HCT116 (cell line): ENCODE data around the gene SLC25A36. TPM values are rescaled to one million over a fixed set of nuclear protein-coding genes. Genes with fewer than 3 reads are reported as not detected.
A peak's percentile ranks its signal among the peaks of the same experiment; 100 is the strongest.

ENCODE experiments used
- ATAC-seq: fragments of 200-7000 bp; cut with Tn5 transposase; 2 replicates; pipeline ENCODE4 v1.9.1; 2020; ENCODE audit warnings: mild to moderate bottlenecking, moderate library complexity
- BruUV-seq: library from RNA; stranded (reverse); fragments of 400-500 nt; replicated peaks from 2 replicates; lab custom pipeline; 2021; lab: Mats Ljungman, UMichigan
- CTCF ChIA-PET: fragments of 300-600 bp; sonication (Branson Sonifier 250); formaldehyde crosslinking; loops from one replicate; lab custom pipeline; 2021; ENCODE audit warnings: antibody characterized with exemption; lab: Charles Lee
- POLR2A ChIA-PET: fragments of 300-600, 350-600 bp; sonication (Branson Sonifier 250); formaldehyde crosslinking; loops from one replicate; lab custom pipeline; 2021; ENCODE audit warnings: antibody characterized with exemption; lab: Charles Lee
- RAD21 ChIA-PET, 2 experiments: fragments of 300-600 bp; sonication (Branson Sonifier 250); formaldehyde crosslinking; loops; one replicate each; lab custom pipeline; 2023; ENCODE audit warnings: low total read pairs in 2 of 2; ENCODE audit not compliant: uncharacterized antibody in 2 of 2, unreplicated experiment in 2 of 2, low non-redundant PET in 1 of 2; lab: Charles Lee
- DNase-seq: peaks from one replicate; pipeline ENCODE4 v3.0.0-alpha.2; 2010; ENCODE audit warnings: low read depth, low spot score
- H2AFZ ChIP-seq: fragments of 200-600 bp; shearing (Covaris generic), sonication (generic); 2 replicates; pipeline ENCODE4 v1.6.1; 2017; ENCODE audit warnings: low read depth, mixed run types, mixed read lengths, antibody characterized with exemption, low read length; ENCODE audit not compliant: poor library complexity, severe bottlenecking
- H3K27ac ChIP-seq: 2 replicates; pipeline ENCODE4 v1.5.1; 2012; ENCODE audit warnings: low read depth, low read length
- H3K27me3 ChIP-seq: fragments of 200-600 bp; sonication (generic); 2 replicates; pipeline ENCODE4 v1.6.1; 2016; ENCODE audit warnings: mixed run types, low read length, mixed read lengths; ENCODE audit not compliant: insufficient read depth
- H3K36me3 ChIP-seq, 2 experiments: fragments of 200-500 bp in 1 of 2; fragments of 200-600 bp in 1 of 2; sonication (Bioruptor generic) in 1 of 2; sonication (generic) in 1 of 2; 2 replicates each; pipeline versions ENCODE4 v1.5.1 to v1.6.1; 2014 to 2016; ENCODE audit warnings: low read length in 2 of 2, inconsistent platforms in 1 of 2, mixed read lengths in 1 of 2, mixed run types in 1 of 2; ENCODE audit not compliant: insufficient read depth in 2 of 2, control insufficient read depth in 1 of 2
- H3K4me1 ChIP-seq, 2 experiments: fragments of 200-600 bp in 1 of 2; sonication (generic) in 1 of 2; 2 replicates each; pipeline versions ENCODE4 v1.5.1 to v1.6.1; 2012 to 2017; ENCODE audit warnings: low read length in 2 of 2, inconsistent platforms in 1 of 2, mild to moderate bottlenecking in 1 of 2, mixed read lengths in 1 of 2, mixed run types in 1 of 2, moderate library complexity in 1 of 2; ENCODE audit not compliant: insufficient read depth in 2 of 2, control insufficient read depth in 1 of 2
- H3K4me2 ChIP-seq: fragments of 200-600 bp; sonication (generic); 2 replicates; pipeline ENCODE4 v1.6.1; 2017; ENCODE audit warnings: mixed run types, low read length, mixed read lengths
- H3K4me3 ChIP-seq, 2 experiments: fragments of 200-600 bp in 1 of 2; sonication (generic) in 1 of 2; replicated peaks in 1 of 2; 2 replicates each; pipeline ENCODE4 v1.5.1; 2011 to 2016; ENCODE audit warnings: low read length in 2 of 2, control low read depth in 1 of 2, low read depth in 1 of 2, mild to moderate bottlenecking in 1 of 2, mixed read lengths in 1 of 2, mixed run types in 1 of 2
- H3K79me2 ChIP-seq: fragments of 200-600 bp; sonication (generic); 2 replicates; pipeline ENCODE4 v1.6.1; 2017; ENCODE audit warnings: mild to moderate bottlenecking, mixed run types, low read length, moderate library complexity, mixed read lengths; ENCODE audit not compliant: insufficient read depth
- H3K9ac ChIP-seq: fragments of 200-600 bp; sonication (generic); 2 replicates; pipeline ENCODE4 v1.6.1; 2016; ENCODE audit warnings: low read length, mixed read lengths
- H3K9me2 ChIP-seq: fragments of 200-600 bp; sonication (generic), shearing (Covaris generic); 2 replicates; pipeline ENCODE4 v1.6.1; 2017; ENCODE audit warnings: mixed run types, mild to moderate bottlenecking, moderate library complexity; ENCODE audit not compliant: insufficient read depth
- H3K9me3 ChIP-seq, 2 experiments: fragments of 200-500 bp in 1 of 2; fragments of 200-600 bp in 1 of 2; sonication (Bioruptor generic) in 1 of 2; sonication (generic) in 1 of 2; 2 replicates each; pipeline ENCODE4 v1.6.1; 2014 to 2017; ENCODE audit warnings: low read length in 2 of 2, mixed read lengths in 2 of 2, inconsistent platforms in 1 of 2, low read depth in 1 of 2, mild to moderate bottlenecking in 1 of 2, mixed run types in 1 of 2, moderate library complexity in 1 of 2; ENCODE audit not compliant: control insufficient read depth in 1 of 2, insufficient read depth in 1 of 2
- H4K20me1 ChIP-seq: fragments of 200-600 bp; sonication (generic), shearing (Covaris generic); 2 replicates; pipeline ENCODE4 v1.6.1; 2017; ENCODE audit warnings: mixed run types, mild to moderate bottlenecking, moderate library complexity; ENCODE audit not compliant: insufficient read depth
- CBX3 ChIP-seq: IDR thresholded peaks from 2 replicates; pipeline ENCODE4 v1.6.1; 2012; ENCODE audit warnings: low read depth
- CEBPB ChIP-seq: IDR thresholded peaks from 2 replicates; pipeline ENCODE4 v1.6.1; 2012; ENCODE audit warnings: low read depth
- ELF1 ChIP-seq: IDR thresholded peaks from 2 replicates; pipeline ENCODE4 v1.6.1; 2012; ENCODE audit warnings: low read depth, borderline replicate concordance
- EZH2phosphoT487 ChIP-seq: fragments of 200-600 bp; IDR thresholded peaks from 2 replicates; pipeline ENCODE4 v1.6.1; 2018; ENCODE audit warnings: antibody characterized with exemption, borderline replicate concordance
- FOSL1 ChIP-seq: IDR thresholded peaks from 2 replicates; pipeline ENCODE4 v1.6.1; 2012; ENCODE audit warnings: low read depth
- POLR2A ChIP-seq: IDR thresholded peaks from 2 replicates; pipeline ENCODE4 v1.7.0; 2011; ENCODE audit warnings: borderline replicate concordance; ENCODE audit not compliant: insufficient read depth, insufficient read length; ENCODE audit errors: extremely low read depth
- RAD21 ChIP-seq: IDR thresholded peaks from 2 replicates; pipeline ENCODE4 v1.6.1; 2012; ENCODE audit warnings: low read depth, mild to moderate bottlenecking
- SIN3A ChIP-seq: IDR thresholded peaks from 2 replicates; pipeline ENCODE4 v1.6.1; 2012; ENCODE audit warnings: low read depth
- SRF ChIP-seq: IDR thresholded peaks from 2 replicates; pipeline ENCODE4 v1.6.1; 2012; ENCODE audit warnings: low read depth
- YY1 ChIP-seq: IDR thresholded peaks from 2 replicates; pipeline ENCODE4 v1.6.1; 2011; ENCODE audit warnings: low read length, low read depth, moderate library complexity, mild to moderate bottlenecking; ENCODE audit not compliant: insufficient replicate concordance; ENCODE audit errors: extremely low read depth
- ZNF274 ChIP-seq: fragments of 200-500 bp; sonication (Bioruptor generic); IDR thresholded peaks from 2 replicates; pipeline ENCODE4 v1.6.1; 2014; ENCODE audit warnings: mild to moderate bottlenecking, low read depth, low read length, inconsistent platforms
- intact Hi-C: fragments of 100-400 bp; cut with micrococcal nuclease; formaldehyde crosslinking; loops from 2 replicates; pipeline ENCODE4 v1.10.0; 2022
- total RNA-seq: library from RNA; stranded (reverse); gene quantifications from one replicate; pipeline ENCODE4 v1.2.1, GENCODE V29; 2021; ENCODE audit not compliant: unreplicated experiment
- TF ChIP-seq, protein P1 (sequence below): IDR thresholded peaks from 2 replicates; pipeline ENCODE4 v1.6.1; 2012; ENCODE audit warnings: low read depth
- TF ChIP-seq, protein P2 (sequence below): IDR thresholded peaks from 2 replicates; pipeline ENCODE4 v1.6.1; 2012
- TF ChIP-seq, protein P3 (sequence below): IDR thresholded peaks from 2 replicates; pipeline ENCODE4 v1.6.1; 2011; ENCODE audit warnings: mild to moderate bottlenecking, low read length, moderate library complexity; ENCODE audit not compliant: insufficient replicate concordance; ENCODE audit errors: extremely low read depth

Gene SLC25A36
- total RNA-seq, 1 experiment from 2014 or later: 81.2 TPM

DNA sequence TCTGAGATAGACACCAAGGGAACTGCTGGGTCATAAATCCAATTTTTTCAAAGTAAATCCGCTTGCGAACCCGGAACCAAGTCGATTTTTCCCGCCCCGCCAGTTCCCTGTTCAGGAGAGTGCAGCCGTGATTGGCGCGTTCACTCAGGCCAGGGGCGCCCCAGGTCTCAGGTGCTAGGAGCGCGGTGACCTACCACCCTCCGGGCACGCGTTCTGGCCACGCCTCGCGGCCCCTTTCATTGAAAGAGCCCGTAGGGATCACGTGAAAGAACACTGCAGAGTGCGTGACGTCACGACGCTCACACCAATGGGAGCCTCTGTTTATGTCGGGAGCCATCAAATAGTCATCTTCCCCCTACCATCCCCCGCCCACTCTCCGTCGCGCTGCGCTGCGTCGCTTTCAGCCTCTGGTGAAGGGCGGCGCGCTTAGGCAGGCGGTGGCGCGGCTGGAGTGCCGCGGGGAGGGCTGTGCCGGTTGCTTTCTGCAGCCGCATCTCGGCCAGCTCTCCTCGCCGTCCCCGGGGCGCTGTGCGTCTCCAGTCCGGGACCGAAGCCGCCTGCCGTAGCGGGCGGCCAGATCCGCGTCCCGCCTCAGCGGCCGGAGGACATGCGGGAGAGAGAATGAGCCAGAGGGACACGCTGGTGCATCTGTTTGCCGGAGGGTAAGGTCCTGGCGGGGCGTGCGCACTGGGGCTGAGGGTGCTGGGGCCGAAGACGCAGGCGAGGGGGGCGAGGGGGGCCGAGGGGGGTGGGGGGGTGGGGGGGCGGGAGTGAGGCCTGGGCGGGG lies at the start of gene SLC25A36 (continued):
- TF ChIP-seq, protein P1, sequence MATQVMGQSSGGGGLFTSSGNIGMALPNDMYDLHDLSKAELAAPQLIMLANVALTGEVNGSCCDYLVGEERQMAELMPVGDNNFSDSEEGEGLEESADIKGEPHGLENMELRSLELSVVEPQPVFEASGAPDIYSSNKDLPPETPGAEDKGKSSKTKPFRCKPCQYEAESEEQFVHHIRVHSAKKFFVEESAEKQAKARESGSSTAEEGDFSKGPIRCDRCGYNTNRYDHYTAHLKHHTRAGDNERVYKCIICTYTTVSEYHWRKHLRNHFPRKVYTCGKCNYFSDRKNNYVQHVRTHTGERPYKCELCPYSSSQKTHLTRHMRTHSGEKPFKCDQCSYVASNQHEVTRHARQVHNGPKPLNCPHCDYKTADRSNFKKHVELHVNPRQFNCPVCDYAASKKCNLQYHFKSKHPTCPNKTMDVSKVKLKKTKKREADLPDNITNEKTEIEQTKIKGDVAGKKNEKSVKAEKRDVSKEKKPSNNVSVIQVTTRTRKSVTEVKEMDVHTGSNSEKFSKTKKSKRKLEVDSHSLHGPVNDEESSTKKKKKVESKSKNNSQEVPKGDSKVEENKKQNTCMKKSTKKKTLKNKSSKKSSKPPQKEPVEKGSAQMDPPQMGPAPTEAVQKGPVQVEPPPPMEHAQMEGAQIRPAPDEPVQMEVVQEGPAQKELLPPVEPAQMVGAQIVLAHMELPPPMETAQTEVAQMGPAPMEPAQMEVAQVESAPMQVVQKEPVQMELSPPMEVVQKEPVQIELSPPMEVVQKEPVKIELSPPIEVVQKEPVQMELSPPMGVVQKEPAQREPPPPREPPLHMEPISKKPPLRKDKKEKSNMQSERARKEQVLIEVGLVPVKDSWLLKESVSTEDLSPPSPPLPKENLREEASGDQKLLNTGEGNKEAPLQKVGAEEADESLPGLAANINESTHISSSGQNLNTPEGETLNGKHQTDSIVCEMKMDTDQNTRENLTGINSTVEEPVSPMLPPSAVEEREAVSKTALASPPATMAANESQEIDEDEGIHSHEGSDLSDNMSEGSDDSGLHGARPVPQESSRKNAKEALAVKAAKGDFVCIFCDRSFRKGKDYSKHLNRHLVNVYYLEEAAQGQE: no peak
- TF ChIP-seq, protein P2, sequence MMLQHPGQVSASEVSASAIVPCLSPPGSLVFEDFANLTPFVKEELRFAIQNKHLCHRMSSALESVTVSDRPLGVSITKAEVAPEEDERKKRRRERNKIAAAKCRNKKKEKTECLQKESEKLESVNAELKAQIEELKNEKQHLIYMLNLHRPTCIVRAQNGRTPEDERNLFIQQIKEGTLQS: no peak
- TF ChIP-seq EZH2phosphoT487: no peak
- peak; percentile 38; the same call in 1 of the 2 replicates for TF ChIP-seq ELF1
- no peak for TF ChIP-seq ZNF274
- TF ChIP-seq, all 23 proteins: peak for 12

DNA sequence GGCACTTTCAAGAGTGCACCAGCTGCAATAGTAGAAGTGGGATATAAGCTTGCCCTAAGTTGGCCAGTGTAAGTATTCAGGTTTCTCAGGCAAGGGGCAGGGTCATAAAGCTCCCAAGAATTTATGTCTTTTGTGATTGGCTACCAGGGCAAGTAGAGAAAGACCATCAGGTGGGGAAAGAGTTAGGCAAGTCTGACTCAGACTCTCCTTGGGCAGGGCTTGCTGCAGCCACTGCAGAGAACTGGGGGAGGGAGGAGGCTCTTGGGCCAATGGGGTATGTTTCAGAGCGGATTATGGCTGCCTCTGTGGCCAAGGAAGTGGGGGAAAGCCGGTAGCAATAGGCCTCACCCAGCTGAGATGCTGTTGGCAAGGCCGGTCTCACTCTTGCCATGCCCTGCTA lies 44.6 kb upstream of the SLC25A36 start:
- no peaks in the 10 kb centered on the region for H3K9me3 ChIP-seq
- no peak overlapping the region for H3K4me2 ChIP-seq
- ATAC-seq: no peak
- ChIA-PET RAD21 (no interaction called here), CTCF (no interaction called here), POLR2A (no interaction called here)
- intact Hi-C loops: no loop called here
- peaks cover 19% of the 10 kb centered on the region for H3K27me3 ChIP-seq
- H2AFZ ChIP-seq: no peak overlapping the region
- no peaks in the 10 kb centered on the region for H3K36me3 ChIP-seq
- no peaks in the 10 kb centered on the region for H4K20me1 ChIP-seq
- DNase-seq: no peak
- no peak overlapping the region for H3K4me3 ChIP-seq
- H3K4me1 ChIP-seq: no peaks in the 10 kb centered on the region
- no TSS peak for BruUV-seq
- H3K9ac ChIP-seq: no peak overlapping the region
- no peaks in the 10 kb centered on the region for H3K79me2 ChIP-seq
- no peaks in the 10 kb centered on the region for H3K9me2 ChIP-seq
- H3K27ac ChIP-seq: no peak overlapping the region
- no peak for TF ChIP-seq YY1
- TF ChIP-seq SIN3A: no peak
- TF ChIP-seq, protein P1: no peak
- no peak for TF ChIP-seq POLR2A
- no peak for TF ChIP-seq ELF1
- TF ChIP-seq, protein P3, sequence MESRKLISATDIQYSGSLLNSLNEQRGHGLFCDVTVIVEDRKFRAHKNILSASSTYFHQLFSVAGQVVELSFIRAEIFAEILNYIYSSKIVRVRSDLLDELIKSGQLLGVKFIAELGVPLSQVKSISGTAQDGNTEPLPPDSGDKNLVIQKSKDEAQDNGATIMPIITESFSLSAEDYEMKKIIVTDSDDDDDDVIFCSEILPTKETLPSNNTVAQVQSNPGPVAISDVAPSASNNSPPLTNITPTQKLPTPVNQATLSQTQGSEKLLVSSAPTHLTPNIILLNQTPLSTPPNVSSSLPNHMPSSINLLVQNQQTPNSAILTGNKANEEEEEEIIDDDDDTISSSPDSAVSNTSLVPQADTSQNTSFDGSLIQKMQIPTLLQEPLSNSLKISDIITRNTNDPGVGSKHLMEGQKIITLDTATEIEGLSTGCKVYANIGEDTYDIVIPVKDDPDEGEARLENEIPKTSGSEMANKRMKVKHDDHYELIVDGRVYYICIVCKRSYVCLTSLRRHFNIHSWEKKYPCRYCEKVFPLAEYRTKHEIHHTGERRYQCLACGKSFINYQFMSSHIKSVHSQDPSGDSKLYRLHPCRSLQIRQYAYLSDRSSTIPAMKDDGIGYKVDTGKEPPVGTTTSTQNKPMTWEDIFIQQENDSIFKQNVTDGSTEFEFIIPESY: no peak
- TF ChIP-seq CEBPB: no peak
- no peak for TF ChIP-seq SRF
- no peak for TF ChIP-seq CBX3
- no peak for TF ChIP-seq FOSL1
- no peak for TF ChIP-seq RAD21
- TF ChIP-seq EZH2phosphoT487: no peak
